Glutamatergic neuron (in vitro differentiated cells): ENCODE data around the gene HEBP1. TPM values are rescaled to one million over a fixed set of nuclear protein-coding genes. Genes with fewer than 3 reads are reported as not detected.

Source experiments
- DNase-seq: peaks from one replicate; pipeline ENCODE4 v3.0.0; 2022
- H3K27ac Mint-ChIP-seq: one replicate; pipeline ENCODE4 v1.8.0; 2020; ENCODE audit warnings: mild to moderate bottlenecking, mixed read lengths, inconsistent platforms; ENCODE audit not compliant: unreplicated experiment
- H3K27me3 Mint-ChIP-seq: one replicate; pipeline ENCODE4 v1.8.0; 2020; ENCODE audit warnings: mild to moderate bottlenecking, moderate library complexity, mixed read lengths, inconsistent platforms; ENCODE audit not compliant: unreplicated experiment
- H3K36me3 Mint-ChIP-seq: one replicate; pipeline ENCODE4 v1.8.0; 2020; ENCODE audit warnings: mild to moderate bottlenecking, mixed read lengths, inconsistent platforms; ENCODE audit not compliant: unreplicated experiment
- H3K4me1 Mint-ChIP-seq: one replicate; pipeline ENCODE4 v1.8.0; 2020; ENCODE audit warnings: mild to moderate bottlenecking, low read depth, mixed read lengths, inconsistent platforms; ENCODE audit not compliant: unreplicated experiment
- H3K4me3 Mint-ChIP-seq: one replicate; pipeline ENCODE4 v1.8.0; 2020; ENCODE audit warnings: mild to moderate bottlenecking, mixed read lengths, inconsistent platforms; ENCODE audit not compliant: unreplicated experiment
- H3K9me3 Mint-ChIP-seq: one replicate; pipeline ENCODE4 v1.8.0; 2020; ENCODE audit warnings: mild to moderate bottlenecking, moderate library complexity, mixed read lengths, inconsistent platforms; ENCODE audit not compliant: unreplicated experiment
- CTCF ChIP-seq: fragments of 200-600 bp; sonication (generic); IDR thresholded peaks from one replicate; pipeline ENCODE4 v1.5.0; 2021; ENCODE audit not compliant: partially characterized antibody, unreplicated experiment
- total RNA-seq: library from RNA; stranded (reverse); fragmentation: NEBNext Ultra II Directional; extraction: Animal tissue kit (Norgen Biotek cat#: 25700); gene quantifications from one replicate; pipeline ENCODE4 v1.2.1, GENCODE V29; 2021; ENCODE audit not compliant: unreplicated experiment

Gene HEBP1
- total RNA-seq, 1 donor from 2014 or later: 3.0 TPM

GRCh38 chr12:12947902-12948301 is 52.2 kb downstream of the HEBP1 start:
- DNase-seq: no peak
- no peak overlapping the region for H3K27ac Mint-ChIP-seq
- H3K36me3 Mint-ChIP-seq: peaks cover 5% of the 10 kb centered on the region
- peaks cover 5% of the 10 kb centered on the region for H3K9me3 Mint-ChIP-seq
- no peak overlapping the region for H3K4me3 Mint-ChIP-seq
- H3K27me3 Mint-ChIP-seq: peaks cover 5% of the 10 kb centered on the region
- no peaks in the 10 kb centered on the region for H3K4me1 Mint-ChIP-seq
- no peak for TF ChIP-seq CTCF

GRCh38 chr12:12946686-12947355 is 53.2 kb downstream of the HEBP1 start:
- no peaks in the 10 kb centered on the region for H3K4me1 Mint-ChIP-seq
- peaks cover 5% of the 10 kb centered on the region for H3K9me3 Mint-ChIP-seq
- no peak for DNase-seq
- peaks cover 5% of the 10 kb centered on the region for H3K27me3 Mint-ChIP-seq
- peaks cover 5% of the 10 kb centered on the region for H3K36me3 Mint-ChIP-seq
- no peak overlapping the region for H3K4me3 Mint-ChIP-seq
- no peak for TF ChIP-seq CTCF
- H3K27ac Mint-ChIP-seq: no peak overlapping the region

DNA sequence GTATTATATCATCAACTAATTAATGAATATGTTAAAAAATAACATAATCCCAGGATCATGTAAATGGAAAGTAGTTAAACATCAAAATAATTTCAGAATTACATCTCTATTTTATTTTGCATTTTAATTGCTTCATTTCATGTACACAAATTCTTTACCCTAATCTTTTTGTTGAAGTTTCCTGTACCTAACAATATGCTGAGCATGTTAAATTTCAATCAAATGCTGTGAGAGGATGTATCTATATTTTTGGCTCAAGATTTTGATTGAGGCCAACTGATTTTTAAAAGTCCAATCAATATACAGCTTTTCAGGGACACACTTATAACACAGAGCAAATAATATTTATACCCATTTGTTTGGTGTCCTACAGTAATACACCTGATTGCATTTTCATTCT is 54.5 kb downstream of the HEBP1 start:
- Mint-ChIP-seq H3K9me3 (peaks cover 5% of the 10 kb centered on the region), H3K27me3 (peaks cover 5% of the 10 kb centered on the region), H3K4me3 (no peak overlapping the region), H3K4me1 (no peaks in the 10 kb centered on the region), H3K36me3 (peaks cover 5% of the 10 kb centered on the region), H3K27ac (no peak overlapping the region)
- no peak for DNase-seq
- no peak for TF ChIP-seq CTCF

- H3K27ac Mint-ChIP-seq: no peak overlapping the region
- DNase-seq: no peak
These were observed 56.3 kb downstream of the HEBP1 start for GRCh38 chr12:12943586-12944260.

More at GRCh38 chr12:12943586-12944260, 56.3 kb downstream of the HEBP1 start:
- Mint-ChIP-seq H3K4me1 (no peaks in the 10 kb centered on the region), H3K27me3 (peaks cover 5% of the 10 kb centered on the region), H3K9me3 (peaks cover 2% of the 10 kb centered on the region), H3K36me3 (no peaks in the 10 kb centered on the region), H3K4me3 (no peak overlapping the region)
- TF ChIP-seq CTCF: no peak
